ENCODE results near the gene NKX2-8.
"Not testable (repeated sequence)": the region's sequence is repeated elsewhere in the genome, so short reads cannot be mapped to it uniquely, and the experiment has no call there.

NKX2-8 gene

GRCh38 chr14:36579573-36580140 is 2.8 kb downstream of the NKX2-8 start:
- no peak for DNase-seq

- DNase-seq, result no peak
These were observed 3.3 kb downstream of the NKX2-8 start for GRCh38 chr14:36579001-36579555.

DNA sequence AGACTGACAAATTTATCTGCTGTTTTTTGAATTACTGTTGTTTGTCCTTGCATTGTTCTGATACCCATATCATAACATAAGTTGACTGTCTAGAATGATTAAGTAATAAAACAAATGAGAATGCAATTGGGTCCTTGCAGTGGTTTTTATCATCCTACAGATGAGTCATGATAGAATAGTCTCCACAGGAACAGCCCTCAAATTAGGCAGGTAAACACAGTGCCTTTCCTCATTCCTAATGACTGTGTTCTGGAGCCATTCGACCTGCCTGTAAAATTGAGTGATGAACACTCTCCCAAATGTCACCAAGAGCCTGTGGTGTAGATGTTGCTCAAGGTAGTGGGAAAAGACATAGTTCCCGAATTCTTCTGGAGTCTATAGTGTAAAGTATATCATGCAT is 12.3 kb downstream of the NKX2-8 start:
- DNase-seq, result no peak

- DNase-seq, result peak; percentile 5
These were observed 25.5 kb downstream of the NKX2-8 start for GRCh38 chr14:36556811-36557433.

- DNase-seq, result no peak
These were observed 26.2 kb downstream of the NKX2-8 start for GRCh38 chr14:36555998-36556743.

- DNase-seq, result no peak
These were observed 28.7 kb downstream of the NKX2-8 start for GRCh38 chr14:36553656-36554260.

DNA sequence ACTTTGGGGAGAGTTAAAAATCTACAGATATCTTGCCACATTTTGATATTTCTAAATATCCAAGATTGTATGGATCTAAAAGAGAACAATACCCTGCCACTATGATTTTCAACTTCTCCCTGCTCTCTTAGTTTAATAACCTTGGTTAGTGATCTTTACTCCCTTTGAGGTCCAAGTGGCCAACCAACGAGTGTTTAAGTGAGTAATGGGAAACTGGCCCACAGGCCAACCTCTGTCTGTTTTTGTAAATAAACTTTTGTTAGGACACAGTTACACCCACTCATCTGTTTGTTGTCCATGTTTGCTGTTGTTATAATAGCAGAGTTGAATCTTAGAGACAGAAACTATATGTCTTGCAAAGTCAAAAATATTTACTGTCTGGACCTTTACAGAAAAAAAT is 31.5 kb downstream of the NKX2-8 start:
- DNase-seq, result no peak

DNA sequence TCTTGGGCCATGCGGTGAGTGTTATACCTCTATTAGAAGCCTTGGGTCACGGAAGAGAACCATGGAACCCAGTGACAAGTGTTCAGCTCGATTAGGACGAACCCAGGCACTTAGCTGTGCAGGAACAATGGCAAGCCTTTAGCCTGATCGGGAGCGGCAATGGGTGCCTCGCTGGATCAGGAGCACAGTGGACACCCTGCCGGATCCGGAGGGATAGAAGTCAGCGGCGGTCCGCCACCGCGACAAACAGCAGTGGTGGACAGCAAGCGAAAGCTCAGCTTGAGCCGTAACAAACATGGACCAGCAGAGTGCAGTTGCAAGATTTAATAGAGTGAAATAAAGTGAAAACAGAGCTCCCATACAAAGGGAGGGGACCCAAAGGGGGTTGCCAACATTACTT is 38.1 kb downstream of the NKX2-8 start:
- DNase-seq, result not testable (repeated sequence)

DNA sequence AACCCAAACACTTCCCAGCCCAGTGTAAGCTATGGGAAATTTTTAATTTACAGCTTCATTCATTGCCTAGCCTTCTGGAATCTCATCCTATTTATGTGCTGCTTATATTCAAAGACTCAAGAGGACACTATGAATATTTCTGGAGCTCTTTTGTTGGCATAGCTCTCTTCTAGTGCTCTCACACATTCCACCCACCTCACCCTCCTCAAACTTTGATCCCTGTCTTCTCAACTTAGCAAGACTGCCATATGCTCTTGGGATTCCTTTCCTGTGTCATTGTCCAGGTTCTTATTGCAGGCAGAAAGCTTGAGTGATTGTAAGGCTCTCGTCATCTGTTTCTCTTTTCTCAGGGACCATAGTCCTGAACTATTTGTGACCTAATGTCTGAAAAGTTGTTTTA is 44.4 kb downstream of the NKX2-8 start:
- DNase-seq, result no peak
